GM21390 (cell line): ENCODE measurements around the gene CADPS.
A peak's percentile ranks its signal among the peaks of the same experiment; 100 is the strongest.

Experiments used
- ATAC-seq: cut with Tn5 transposase; IDR thresholded peaks from one replicate; pipeline ENCODE4 v1.9.1; 2021; ENCODE audit not compliant: unreplicated experiment

The CADPS gene

DNA sequence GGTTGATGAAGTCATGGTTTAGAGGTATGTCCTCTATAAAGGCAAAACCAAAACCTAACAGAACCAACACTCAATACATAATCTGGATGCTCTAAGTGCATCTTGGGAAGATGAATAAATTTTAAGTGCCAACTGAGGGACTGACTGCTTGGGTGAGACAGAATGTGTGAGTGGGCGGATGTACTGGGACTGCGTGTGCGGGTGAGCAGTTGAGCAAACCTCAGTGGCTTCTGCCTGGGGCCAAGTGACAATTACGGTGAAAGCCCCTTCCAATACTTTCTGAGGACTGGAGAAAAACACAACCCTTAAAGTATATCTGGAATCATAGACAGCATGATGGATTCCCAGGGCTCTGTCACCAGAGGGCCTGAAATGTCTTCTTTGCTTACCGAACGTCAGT lies 421.8 kb downstream of the CADPS start:
- no peak for ATAC-seq

DNA sequence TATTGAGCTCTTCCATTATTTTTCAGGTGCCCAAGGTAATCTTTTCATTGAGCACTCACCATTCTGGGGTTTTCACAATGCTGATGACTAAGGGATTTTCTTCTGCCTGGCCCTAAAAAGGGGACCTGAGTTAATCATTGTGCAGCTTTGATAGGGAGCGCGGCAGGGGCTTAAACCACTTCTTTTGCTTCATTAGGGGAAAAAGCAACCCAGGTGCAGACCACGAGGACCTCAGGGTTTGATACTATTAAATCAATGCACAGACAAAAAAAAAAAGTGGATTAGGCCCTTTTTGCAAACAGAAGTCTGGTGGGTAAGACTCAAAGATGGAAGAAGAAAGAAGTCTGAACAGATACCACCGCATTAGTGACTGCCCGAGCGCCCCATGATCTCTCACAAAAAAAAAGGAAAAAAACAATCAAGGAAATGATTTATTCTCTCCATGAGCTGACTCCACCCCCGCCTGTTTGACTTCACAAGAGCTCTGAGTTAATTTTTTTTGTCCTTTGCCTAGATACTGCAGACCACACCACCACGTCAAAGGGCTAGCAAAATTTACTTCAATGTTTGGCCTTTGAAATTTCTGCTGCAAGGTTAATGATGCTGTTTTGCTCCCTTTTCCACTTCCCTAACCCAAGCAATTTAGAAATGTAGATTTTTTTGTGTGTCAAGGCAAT lies 423.9 kb downstream of the CADPS start:
- ATAC-seq, result no peak

DNA sequence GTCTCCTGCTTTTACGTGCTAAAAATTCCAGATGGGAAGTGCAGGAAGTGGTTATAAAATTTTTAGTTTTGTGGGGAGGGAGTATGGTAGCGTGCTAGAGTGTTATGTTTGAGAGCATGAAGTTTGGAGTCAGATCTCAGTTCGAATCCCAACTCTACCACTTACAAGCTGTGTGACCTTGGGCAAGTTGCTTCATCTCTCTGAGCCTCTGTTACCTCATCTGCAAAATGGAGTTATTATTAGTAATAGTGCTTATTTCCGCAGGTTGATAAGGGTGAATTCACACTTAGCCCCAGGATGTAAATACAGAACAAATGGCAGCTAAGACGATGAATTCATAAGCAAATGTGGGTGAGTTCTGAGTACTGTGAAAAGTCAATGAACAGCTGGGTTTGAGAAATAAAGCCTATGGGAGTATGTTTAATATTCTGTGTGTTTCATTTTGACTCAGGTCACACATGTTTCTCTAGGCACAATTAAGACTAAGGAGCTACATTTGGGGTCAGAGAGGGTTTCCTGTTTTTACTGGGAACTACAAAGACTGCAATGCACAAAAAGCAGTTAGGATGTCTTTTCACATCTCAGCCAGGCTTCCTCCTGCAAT lies 428.8 kb downstream of the CADPS start:
- ATAC-seq, result peak; percentile 71

DNA sequence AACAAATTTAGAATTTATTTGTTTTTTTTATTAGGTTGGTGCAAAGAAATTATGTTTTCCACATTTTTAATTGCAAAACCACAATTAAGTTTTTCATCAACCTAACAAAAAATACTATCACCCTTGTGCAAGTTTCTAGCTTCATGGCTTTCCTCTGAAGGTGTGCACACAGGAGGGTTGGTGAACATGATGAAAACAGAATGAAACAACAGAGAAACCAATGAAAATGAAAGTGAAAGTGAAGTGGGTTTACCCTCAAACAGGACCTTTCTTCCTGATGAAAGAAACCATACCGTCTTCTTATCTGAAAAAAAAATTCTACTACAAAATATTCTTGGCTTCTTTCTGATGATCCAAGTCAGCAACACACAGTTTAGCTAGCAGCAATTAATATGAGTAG lies 429.9 kb downstream of the CADPS start:
- no peak for ATAC-seq

DNA sequence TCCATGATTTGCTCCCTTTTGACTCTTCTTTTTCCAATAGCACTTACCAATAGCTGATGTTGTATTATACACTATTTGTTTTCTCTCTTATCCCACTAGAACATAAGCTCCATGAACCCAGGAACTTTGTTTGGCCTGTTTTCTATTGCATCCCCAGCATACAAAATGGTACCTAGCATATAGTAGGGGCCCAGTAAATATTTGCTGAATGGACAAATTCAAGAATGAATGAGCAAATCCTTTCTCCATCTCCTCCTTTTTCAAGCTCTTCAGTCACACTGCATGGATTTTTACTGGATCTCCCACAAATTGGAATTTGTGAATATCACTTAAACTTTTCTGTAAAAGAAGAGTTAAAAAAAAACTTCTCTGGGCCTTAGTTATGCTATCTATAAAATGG lies 435.2 kb downstream of the CADPS start:
- ATAC-seq, result no peak

DNA sequence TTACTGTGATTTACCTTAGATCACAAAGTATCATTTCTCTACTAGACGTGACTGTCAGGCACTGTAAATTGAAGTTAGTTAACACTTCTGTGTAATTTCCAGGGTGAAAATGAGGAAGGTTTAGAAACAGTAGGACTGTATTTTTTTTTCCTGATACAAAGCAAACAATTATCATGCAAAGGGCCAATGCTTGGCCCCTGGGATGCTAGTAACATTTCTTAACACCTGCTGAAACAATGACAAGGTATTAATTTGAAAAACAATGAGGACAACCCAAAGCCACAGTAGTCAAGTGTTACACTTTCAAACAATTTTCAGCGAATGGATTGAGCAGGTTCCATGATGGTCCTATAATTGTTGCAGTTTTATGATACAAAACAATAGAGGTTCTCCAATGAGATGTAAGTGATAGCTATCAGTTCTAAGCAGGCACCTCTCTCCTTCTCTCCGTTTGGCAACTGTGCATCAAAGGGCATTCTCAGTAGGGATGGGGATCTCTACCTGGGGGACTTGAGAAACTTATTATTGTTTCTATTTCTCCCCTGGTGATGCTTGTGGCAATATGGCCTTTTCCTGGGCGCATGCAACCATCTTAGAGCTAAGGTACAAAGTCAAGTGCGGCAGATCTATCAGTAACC lies 435.9 kb downstream of the CADPS start:
- no peak for ATAC-seq

DNA sequence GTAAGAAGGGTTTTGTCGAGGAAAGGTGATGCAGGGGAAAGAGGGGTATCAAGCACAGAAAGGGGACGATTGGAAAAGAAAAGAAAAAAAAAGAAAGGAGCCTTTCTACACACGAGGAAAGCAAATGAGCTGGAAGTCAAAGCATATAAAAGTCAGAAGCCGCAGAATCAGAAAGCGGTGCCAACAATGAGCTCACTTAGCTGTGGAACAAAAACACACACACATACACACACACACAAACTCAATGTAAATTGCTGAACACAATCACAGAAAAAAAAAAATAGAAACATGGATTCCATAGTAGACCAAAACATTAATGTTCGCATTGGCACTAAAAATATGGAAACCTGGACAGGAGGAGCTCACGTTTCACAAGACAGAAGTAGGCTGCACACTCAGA lies 438.4 kb downstream of the CADPS start:
- no peak for ATAC-seq

DNA sequence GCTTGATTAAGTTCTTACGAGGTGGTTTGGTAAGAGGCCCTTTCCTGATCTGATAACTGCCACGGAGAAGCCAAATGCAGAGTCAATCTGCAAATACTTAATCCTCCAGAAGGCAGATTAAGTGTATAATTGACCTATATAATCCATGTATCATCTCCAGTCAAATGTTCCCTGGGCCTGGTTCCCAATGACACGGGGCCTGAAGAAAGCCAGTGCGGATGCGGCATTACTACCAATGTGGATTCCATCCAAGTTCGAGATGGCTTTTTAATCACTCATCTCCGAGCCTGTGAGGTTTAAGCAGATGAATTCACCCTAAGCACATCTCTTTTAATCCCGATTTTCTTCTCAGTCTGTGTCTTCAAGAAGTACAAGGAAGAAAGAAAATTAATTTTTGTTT lies 441.8 kb downstream of the CADPS start:
- no peak for ATAC-seq

DNA sequence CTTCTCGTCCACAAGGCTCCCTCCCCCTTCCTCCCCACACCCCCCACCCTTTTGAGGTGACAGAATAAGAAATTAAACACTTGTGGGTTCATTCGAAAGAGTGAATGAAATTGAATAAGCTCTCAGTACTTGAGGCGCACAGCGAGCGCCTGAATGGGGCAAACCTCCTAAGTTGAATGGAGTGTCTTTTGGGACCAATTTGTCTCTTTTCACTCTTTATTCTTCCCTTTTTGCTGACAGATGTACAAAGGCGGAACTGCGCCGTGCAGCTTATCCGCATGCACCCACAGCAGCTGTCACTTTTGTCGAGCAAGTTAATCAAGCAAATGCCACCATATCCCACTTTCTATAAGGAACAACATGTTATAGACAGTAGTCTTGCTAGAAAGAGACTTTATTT lies 454.0 kb downstream of the CADPS start:
- ATAC-seq, result no peak

DNA sequence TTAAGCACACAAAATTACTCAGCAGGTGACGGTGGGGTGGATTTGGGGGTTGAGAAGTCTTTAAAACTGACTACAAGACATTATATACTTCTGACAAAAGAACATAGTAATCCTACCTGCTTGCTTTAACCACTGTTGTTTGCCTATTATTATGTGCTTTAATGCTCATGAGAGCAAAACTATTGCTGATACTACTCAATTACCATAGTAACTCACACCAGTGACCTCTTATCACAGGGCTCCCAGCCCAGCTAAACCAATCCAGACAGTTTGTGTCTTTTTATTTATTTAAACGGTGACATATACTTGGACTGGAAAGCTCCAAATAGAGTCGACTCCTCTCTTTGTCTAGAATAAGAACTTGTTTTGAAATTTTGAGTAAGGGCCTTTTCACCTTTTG lies 459.1 kb downstream of the CADPS start:
- no peak for ATAC-seq

DNA sequence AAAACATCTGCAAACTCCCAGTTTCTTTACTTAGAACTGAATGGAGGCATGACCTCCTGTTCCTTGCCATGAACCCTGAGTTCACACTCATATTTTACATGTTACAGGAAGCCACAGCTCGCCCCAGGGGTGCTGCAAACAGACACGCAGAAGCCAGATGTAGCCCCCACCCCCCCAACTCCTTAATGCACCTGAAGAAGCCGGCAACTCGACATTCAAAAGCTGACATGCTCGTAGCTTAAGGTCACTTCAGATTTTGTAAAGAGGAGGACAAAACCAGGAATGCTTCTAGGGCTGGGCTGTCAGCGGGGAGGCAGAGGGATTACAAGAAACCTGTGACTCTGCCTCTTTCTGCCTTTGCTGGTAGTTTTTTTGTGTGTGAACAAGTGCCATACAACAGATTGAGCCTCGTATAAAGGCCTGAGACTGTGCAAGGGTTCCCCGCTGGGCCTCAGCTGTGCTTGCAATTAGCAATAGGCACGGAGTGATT lies 459.9 kb downstream of the CADPS start:
- ATAC-seq, result no peak

DNA sequence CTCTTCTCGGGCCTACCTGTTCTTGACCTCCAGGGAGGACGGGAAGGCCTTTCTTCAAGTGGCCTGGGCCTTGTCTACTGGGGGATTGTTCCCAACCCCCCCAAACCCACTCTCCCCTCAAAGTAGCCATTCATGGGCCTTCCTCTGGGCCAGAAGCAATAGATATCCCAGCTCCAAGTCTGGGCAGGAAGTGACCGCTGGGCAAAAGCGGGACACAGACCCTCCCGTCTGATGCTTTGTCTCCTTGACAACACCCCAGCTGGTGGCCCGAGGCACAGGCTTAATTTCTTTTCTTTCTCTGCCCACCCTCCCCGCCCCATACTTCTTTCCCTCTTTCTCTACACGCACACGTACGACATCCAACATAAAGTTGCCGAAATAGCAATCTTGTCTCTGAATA lies 460.4 kb downstream of the CADPS start:
- no peak for ATAC-seq

DNA sequence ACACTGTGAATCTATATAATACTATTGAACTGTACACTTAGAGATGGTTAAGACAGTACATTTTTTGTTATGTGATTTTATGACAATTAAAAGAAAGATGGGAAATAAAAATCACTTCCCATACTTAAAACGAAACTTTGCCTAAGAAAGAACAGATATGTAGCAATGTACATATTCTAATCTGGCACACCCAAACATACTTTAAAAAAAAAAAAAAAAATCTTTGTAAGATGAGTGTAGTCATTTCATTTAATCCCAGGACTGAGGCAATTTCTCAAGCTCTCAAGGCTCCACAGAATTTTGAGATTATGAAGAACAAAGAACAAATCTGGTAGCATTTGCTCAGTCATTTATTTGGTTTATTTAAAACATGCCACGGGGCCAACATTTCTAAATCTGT lies 461.5 kb downstream of the CADPS start:
- ATAC-seq, result no peak

DNA sequence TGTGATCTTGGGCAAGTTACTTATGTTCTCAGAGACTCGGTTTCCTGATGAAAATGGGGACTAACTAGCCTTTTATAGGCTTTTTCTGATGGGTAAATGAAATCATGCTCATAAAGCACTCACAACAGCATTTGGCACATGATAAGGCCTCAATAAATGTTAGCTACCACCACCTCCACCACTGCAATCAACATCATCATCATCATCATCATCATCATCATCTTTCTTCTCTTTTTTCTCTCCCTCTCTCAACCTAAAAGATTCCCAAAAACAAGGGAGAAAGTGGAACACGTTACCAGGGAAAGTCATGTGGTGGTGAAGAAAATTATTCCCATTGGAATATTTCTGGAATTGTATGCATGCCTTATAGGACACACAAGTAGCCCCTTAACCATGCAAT lies 468.3 kb downstream of the CADPS start:
- no peak for ATAC-seq

DNA sequence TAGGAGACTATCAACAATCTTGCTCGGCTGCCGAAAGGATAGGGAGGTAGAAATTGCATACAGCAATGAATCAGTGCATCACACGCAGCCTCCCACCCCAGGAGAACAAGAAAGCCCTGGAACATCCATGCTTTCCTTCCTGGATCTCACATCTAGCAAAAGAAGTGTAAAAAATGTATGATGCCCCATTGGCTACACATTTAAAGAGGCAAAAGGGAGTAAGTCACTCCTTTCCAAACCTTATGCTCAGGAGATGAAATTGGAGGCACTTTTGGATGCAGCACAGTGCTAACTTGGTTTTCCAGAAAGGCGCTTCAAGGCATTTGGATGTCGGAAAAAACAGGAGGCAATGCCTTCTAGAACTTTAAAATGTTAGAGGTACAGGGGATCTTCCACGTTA lies 469.6 kb downstream of the CADPS start:
- no peak for ATAC-seq

DNA sequence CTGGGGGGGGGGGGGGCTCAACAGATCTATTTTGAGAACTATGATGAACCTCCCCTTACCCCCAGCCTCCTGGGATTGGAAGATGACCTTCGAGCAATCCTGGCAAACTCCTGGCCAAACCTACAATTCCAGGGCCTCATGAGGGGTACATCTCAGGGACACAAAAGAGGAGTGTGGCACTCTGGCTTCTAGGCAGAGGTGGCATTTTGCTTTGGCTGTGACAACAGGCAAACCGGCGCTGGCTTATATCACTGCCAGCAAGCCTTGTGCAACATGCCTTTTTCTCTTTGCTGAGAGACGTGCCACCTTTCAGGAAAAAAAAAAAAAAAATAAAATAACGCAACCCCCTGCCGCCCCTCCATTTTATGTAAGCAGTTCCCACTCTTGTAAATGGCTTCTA lies 470.1 kb downstream of the CADPS start:
- no peak for ATAC-seq

DNA sequence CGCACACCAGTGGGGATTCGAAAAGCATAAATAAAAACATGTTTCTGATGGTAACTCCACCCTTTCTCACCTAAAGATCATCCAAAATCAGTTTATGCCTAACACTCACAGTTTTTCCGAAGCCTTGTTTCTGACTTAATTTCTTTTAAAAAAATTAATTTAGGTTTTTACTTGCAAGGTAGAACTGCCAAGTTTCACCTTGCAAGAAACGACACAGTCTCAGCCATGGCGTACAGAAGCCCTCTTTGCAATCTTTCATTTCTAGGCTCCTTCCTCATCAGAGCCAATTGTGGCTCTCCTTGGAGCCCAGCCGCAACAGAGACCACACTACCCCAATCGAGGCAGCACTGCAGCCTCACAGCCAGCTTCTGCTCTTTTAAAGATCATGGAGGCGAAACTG lies 470.9 kb downstream of the CADPS start:
- ATAC-seq, result no peak

DNA sequence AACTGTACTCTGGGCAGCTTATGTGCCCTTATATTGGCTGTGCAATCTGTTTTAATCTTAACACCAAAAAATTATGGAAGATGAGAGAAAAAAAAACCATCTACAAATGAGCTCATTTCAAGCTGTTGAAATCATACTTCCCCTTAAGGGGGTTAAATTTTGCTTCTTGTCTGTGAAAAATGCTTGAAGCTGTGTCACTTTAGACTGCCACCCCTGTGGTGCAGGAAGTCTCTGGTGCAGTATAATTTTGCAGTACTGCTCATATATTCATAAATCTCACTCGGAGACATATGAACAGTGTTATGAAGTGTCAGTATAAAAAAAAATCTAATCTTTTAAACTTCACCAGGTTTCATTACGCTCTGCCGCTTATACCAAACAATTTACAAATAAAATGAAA lies 471.5 kb downstream of the CADPS start:
- no peak for ATAC-seq

DNA sequence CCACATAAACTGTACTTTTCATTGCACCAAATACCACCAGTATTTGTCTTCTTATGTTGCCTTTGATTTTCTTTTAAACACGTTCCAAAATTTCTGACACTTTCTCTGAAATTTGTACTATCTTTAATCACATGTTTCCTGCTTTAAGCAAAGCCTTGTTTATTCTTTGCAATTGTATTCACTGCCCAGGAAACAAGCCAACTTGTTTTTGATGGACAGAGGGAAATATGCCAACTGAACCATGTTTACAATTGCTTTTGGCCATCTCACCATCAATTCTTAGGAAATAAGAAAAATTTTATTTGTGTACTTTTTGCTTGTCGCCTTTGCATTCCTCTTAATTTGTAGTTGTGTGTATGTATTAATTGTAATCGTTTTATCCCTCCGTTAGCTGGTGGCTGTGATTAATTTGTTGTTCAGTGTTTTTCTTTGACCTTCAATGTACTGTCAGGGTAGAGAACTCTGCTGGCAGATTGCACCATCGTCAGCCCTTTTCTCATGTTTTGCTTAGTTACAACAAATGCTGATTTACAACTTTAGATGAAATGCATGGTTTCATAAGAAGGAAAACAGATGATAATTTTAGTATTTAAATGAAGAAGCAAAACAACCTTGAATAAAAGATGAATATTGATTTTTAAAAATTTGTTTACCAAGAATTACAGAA lies 482.5 kb downstream of the CADPS start:
- ATAC-seq, result no peak

DNA sequence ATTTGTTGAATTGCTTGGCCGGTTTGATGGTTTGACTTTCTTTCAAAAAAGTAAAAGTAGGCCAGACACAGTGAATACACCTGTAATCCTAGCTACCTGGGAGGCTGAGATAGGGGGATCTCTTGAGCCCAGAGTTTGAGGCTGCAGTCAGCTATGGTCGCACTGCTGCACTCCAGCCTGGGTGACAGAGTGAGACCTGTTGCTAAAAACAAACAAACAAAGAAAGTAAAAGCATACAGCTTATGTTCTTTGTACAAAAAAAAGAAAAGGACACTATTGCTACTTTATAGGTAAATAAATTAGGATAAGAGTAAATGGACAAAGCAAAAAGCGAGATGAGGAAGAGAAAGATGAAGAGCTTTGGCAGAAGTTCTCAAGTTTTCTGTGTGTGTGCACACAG lies 488.0 kb downstream of the CADPS start:
- ATAC-seq, result no peak

DNA sequence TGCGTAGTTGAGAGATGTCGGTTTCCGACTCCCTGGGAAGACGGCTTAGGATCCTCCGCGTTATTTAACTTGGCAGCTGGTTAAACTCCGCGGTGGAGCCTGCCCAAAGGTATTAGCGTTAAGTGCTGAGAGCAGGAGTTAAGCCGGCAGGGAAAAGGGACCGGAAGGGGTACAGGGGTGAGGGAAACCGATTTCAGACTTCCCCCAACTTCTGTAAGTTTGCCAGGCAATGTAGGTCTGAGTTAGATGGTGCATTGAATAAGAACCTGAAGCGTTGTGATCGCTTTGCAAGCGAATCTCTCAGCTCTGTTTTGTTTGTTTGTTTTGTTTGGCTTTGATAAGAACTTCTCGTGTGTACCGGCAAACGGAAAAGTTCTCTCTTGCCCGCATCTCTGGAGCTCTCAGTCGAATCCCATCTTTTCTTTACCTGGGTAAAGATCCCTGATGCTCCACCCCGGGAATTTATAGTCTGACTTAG lies 495.9 kb downstream of the CADPS start:
- ATAC-seq, result no peak

DNA sequence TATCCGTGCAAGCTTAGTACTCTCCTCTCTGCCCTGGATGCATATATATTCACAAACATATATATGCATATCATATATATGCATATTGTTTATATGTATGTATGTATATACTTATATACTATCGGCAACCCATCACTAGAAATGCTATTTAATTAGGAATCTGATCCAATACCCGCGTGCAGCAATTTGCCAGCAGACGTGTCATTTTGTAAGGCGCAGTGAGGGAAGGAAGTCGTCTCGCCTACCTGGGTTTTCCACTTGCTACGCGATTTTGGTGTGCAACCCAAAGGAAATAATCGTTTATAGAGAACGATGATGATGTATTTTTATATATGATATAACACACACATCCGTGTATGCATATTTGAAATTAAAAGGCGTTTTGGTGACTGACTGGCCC lies 496.3 kb downstream of the CADPS start:
- no peak for ATAC-seq
